GM21390 (cell line): ENCODE measurements around the gene EIF4ENIF1.
"Not testable (repeated sequence)": the region's sequence is repeated elsewhere in the genome, so short reads cannot be mapped to it uniquely, and the experiment has no call there.

Experiments
- ATAC-seq: cut with Tn5 transposase; IDR thresholded peaks from one replicate; pipeline ENCODE4 v1.9.1; 2021; ENCODE audit not compliant: unreplicated experiment

EIF4ENIF1 gene, protein sequence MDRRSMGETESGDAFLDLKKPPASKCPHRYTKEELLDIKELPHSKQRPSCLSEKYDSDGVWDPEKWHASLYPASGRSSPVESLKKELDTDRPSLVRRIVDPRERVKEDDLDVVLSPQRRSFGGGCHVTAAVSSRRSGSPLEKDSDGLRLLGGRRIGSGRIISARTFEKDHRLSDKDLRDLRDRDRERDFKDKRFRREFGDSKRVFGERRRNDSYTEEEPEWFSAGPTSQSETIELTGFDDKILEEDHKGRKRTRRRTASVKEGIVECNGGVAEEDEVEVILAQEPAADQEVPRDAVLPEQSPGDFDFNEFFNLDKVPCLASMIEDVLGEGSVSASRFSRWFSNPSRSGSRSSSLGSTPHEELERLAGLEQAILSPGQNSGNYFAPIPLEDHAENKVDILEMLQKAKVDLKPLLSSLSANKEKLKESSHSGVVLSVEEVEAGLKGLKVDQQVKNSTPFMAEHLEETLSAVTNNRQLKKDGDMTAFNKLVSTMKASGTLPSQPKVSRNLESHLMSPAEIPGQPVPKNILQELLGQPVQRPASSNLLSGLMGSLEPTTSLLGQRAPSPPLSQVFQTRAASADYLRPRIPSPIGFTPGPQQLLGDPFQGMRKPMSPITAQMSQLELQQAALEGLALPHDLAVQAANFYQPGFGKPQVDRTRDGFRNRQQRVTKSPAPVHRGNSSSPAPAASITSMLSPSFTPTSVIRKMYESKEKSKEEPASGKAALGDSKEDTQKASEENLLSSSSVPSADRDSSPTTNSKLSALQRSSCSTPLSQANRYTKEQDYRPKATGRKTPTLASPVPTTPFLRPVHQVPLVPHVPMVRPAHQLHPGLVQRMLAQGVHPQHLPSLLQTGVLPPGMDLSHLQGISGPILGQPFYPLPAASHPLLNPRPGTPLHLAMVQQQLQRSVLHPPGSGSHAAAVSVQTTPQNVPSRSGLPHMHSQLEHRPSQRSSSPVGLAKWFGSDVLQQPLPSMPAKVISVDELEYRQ

DNA sequence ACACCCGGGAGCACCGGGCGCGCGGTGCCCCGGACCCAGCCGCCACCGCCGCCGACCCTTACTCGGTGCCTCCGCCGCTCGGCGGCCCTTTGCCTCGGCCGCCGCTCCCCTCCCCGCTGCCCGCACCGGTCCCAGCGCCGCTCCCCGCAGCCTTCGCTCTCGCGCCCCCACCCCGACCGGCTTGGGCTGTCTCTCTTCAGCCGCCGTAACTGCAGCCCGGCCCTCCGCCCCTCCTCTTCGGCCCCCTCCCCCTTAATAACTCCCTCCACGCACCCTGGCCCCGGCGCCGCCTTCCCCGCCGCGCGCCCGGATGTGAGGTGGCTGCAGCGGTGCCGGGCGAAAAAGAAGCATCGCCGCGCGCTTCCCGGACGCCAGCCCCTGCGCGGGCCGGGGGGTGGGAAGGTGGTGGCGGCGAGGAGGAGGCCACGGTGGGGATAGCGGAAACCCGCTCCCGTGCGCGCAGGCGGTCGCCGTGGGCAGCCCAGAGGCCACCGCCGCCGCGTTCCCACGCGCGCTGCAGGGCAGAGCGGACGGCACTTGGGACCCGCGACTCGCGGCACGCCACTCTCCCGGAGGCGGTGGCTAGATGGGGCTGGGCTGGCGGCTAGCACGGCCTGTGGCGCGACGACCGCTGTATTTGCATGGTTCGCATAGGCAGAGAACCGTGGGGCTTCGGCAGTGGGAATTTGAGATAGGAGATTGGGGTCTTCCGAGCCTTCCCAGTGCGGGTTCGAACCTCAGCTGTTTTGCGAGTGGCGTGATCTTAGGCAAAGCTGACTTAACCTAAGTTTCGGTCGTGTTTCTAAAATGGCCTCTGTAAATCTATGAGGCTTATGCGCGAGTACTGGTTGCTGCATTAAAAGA lies at the start of gene EIF4ENIF1:
Gene EIF4ENIF1, minus strand, starts transcription at position 211 of the 864 bp plus-strand sequence. CDS start 1,124 bp downstream, outside the sequence.
- ATAC-seq, result peak; percentile 37

DNA sequence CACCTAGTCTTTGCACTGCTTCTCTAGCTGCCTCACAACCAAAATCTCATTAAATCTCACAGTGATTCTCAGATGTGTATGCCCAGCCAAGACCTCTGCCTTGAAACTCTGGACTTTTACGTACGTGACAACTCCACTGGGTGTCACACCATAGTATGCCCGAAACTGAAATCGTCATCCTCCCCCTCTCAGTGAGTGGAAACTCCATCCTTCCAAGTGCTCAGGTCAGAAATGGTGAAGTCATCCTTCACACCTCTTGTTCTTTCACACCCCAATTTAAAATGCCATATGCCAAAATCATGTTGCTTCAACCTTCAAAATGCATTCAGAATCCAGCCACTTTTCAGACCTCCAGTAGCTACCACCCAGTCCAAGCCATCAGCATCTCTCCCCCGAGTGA lies 49.2 kb upstream of the EIF4ENIF1 start:
- ATAC-seq, result no peak

DNA sequence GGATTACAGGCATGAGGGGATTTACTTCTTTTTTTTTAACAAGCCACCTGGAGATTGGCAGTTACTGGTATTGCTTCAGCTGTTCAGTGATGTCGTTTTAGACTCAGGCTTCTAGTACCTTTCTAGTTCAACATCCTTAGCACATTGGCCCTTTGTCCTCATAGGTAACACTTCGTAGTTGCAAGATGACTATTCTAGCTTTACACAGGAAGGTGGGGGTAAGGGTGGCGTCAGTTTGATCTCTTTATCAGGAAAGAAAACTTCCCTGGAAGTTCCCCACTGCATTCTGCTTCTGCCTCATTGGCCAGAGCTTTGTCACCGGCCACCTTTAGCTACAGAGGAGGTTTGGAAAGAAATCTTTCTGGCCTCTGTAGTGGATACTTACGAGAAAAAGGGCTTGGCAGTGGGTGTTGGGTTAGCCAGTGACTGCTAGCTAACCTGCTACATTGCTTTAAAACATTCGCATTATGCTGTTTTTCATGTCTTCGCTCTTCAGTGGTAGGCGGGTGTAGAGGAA lies 47.4 kb upstream of the EIF4ENIF1 start:
- ATAC-seq, result peak; percentile 55

DNA sequence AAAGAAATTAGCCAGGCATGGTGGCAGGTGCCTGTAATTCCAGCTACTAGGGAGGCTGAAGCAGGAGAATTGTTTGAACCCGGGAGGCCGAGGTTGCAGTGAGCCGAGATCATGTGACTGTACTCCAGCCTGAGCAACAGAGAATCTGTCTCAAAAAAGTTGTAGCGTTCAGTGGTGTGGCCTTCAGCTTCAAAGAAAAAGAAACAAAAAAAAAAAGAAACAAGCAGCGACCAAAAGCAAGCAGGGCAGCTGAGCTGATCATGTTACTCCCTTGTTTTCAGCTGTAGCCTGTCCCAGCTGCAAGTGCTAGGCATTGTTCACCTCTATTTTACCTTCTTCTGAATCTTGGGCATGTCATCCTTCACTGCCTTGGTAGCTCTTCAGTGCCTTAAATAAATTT lies 43.7 kb upstream of the EIF4ENIF1 start:
- ATAC-seq, result no peak

DNA sequence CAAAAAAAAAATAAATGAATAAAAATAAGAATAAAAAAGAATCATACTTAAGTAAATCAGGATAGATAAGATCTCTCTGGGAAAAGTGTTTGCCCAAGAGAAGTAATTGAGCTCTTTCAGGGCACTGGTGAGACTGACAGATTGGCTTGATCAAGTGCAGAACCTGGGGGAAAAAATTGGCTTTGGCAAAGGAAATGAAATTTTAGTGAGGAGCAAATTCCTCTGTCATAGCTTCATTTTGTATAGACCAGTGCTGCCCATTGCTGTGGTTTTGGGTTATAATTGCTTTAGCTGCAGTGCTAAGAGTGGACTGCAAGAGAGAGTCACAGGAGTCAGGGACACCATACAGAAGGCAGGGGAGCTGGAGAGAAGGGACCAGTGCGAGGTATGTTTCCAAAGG lies 42.4 kb upstream of the EIF4ENIF1 start:
- no peak for ATAC-seq

DNA sequence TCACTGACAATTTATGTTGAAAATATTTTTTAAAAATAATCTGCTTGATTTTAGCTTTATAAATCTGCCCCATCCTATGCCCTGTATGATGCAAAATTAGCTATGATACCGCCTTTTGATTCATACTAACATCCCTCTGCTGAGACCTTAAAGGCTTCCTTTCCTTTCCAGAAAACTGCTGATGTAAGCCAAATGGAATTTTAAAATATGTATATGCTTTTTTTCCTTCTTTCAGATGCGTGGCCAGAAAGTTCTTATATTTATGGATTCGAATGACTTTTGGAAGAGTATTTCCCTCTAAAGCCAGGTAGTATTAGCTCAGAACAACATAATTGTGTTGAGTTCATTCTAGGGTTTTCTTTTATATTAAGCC lies 41.2 kb upstream of the EIF4ENIF1 start:
- no peak for ATAC-seq

DNA sequence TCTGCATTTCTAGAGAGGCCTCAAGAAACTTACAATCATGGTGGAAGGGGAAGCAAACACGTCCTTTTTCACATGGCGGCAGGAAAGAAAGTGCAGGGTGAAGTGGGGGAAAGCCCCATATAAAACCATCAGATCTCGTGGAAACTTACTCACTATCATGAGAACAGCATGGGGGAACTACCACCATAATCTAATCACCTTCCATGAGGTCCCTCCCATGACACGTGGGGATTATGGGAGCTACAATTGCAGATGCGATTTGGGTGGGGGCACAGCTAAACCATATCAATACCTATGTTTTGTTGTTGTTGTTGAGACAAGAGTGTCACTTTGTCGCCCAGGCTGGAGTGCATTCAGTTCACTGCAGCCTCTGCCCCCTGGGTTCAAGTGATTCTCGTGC lies 36.6 kb upstream of the EIF4ENIF1 start:
- ATAC-seq, result no peak

DNA sequence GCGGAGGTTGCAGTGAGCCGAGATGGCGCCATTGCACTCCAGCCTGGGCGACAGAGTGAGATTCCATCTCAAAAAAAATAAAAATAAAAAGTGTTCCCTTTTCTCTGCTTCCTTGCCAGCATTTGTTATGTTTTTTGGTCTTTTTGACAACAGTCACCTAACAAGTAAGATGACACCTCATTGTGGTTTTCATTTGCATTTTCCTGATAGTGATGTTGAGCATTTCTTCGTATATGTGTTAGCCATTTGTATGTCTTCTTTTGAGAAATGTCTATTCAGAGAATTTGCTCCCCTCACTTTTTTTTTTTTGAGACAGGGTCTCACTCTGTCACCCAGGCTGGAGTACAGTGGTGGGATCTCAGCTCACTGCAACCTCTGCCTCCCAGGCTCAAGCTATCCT lies 34.5 kb upstream of the EIF4ENIF1 start:
- ATAC-seq, result not testable (repeated sequence)

DNA sequence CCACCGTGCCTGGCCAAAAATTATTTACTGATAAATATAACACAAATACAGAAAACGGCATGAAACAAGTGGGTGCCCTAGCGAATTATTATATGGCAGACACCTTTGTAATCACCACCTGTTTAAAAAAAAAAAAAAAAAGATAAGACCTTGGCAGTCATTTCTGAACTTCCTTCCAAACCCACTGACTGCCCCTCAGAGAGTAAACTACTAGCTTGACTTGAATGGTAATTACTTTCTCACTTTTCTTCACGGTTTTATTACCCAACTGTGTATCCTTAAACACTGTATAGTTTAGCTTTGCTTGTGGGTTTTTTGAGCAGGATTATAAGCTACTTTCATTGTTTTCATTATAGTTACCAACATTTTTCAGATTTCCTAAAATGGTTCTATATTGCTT lies 30.4 kb upstream of the EIF4ENIF1 start:
- no peak for ATAC-seq

DNA sequence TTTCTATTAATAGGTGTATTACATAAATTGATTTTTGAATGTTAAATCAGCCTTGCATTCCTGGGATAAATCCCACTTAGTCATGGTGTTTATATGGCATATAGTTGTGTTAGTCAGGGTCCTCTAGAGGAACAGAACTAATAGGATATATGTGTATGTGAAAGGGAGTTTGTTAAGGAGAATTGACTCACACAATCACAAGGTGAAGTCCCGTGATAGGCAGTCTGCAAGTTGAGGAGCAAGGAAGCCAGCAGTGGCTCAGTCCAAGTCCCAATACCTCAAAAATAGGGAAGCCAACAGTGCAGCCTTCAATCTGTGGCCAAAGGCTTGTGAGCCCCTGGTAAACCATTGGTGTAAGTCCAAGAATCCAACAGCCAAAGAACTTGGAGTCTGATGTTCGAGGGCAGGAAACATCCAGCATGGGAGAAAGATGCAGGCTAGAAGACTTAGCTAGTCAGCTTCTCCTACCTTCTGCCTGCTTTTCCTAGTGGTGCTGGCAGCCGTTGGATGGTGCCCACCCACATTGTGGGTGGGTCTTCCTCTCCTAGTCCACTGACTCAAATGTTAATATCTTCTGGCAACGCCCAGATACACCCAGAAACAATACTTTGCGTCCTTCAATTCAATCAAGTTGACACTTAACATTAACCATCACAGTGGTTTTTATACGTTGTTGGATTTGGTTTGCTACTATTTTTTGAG lies 19.6 kb upstream of the EIF4ENIF1 start:
- no peak for ATAC-seq

DNA sequence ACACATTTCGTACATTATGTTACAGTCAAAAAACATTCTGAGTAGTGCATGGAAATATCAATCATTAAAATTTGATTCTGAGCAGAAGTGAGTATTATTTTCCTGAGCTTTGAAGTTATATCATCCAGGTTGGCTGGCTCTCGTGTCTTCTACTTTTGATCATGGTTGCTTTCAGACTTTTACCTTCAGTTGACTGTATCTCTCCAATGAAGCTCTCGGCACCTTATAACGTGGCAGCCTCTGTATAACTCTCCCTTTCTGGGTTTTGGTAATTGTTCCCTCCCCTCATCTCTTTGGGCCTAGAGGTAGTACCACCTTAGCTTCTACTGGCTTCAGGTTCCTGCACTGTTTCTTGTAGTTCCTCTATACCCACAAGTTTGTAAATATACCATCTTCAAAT lies 18.9 kb upstream of the EIF4ENIF1 start:
- no peak for ATAC-seq

DNA sequence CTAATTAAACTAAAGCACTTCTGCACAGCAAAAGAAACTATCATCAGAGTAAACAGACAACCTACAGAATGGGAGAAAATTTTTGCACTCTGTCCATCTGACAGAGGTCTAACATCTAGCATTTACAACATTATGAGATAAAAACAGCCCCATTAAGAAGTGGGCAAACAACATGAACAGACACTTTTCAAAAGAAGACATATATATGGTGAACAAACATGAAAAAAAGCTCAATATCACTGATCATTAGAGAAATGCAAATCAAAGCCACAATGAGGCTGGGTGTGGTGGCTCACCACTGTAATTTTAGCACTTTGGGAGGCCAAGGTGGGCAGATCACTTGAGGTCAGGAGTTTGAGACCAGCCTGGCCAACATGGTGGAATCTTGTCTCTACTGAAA lies 17.9 kb upstream of the EIF4ENIF1 start:
- ATAC-seq, result not testable (repeated sequence)

DNA sequence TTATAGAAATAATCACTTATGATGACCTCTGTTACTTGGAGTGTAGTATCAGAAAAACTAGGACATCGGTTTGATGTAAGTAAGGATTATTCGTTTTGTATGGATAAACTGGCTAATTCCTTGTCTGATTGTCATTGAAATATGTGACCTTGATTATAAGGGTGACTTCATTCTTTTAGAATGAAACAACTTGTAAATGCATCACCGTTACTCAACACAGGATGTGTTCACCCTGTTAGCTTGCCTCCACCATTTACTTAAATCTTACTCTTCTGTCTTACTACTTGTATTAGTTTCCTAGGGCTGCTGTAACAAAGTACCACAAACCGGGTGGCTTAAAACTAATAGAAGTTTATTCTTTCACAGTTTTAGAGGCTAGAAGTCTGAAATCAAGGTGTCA lies 14.6 kb upstream of the EIF4ENIF1 start:
- ATAC-seq, result no peak

DNA sequence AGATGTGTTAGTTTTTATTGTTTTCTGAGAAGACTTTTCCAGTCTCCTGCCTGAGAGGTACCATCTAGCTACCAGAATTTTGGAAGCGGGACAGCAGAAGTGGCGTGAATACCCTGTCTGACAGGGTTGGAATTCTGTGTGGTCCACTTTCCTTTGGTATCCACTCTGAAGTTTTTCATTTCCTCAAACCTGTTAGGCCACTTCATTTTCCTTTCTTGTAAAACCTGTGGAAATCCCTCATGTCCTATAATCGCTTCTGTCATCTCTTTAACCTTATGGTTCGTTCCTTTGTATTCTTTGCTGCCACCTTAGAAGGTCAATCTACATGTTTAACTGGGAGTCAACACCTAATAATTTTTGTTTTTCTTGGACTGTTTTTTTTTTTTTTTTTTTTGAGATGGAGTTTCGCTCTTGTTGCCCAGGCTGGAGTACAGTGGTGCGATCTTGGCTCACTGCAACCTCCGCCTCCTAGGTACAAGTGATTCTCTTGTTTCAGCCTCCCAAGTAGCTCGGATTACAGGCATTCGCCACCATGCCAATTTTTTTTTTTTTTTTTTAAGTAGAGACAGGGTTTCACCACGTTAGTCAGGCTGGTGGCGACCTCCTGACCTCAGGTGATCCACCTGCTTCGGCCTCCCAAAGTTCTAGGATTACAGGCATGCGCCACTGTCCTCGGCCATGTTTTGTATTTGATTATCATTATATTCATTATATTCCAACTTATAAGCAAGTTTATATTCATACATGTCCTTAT lies 13.7 kb upstream of the EIF4ENIF1 start:
- ATAC-seq, result no peak

DNA sequence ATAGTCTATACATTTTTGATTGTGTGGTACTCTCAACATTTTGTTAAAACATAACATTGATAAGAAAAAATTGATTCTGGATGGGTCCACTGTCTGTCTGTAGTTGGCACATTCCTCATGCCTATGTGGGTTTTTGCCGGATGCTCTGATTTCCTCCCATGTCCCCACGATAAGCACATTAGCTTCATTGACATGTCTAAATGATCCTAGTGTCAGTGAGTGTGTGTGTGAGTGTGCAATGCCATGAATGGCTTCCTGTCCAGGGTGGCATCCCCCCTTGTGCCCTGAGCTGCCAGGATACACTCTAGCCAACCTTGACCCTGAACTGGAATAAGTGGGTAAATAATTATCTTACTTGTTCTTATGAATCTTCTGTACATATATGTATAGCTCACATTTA lies 12.1 kb upstream of the EIF4ENIF1 start:
- ATAC-seq, result no peak

DNA sequence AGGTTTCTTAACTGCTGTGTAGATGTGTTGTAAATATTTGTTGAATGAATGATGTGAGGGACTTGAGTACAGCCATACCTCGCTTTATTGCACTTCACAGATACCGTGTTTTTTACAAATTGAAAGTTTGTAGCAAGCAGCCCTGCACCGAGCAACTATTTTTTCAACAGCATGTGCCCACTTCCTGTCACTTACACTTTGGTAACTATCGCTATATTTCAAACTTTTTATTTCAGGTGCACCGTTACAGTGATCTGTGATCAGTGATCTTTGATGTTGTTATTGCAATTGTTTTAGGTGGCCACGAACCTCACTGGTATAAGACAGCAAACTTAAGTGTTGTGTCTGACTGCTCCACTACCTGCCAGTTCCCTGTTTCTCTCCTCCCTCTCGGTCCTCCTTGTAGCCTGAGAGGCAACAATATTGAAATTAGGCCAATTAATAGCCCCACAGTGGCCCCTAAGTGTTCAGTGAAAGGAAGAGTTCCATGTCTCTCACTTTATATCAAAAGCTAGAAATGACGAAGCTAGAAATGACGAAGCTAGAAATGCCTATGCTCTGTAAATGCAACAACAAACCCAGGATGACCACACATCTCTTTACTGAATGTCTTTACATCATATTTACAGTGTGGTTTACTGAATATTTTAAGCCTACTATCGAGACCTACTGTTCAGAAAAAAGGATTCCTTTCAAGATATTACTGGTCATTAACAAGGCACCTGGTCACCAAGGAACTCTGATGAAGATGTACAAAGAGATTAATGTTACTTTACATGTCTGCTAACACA lies 7.7 kb upstream of the EIF4ENIF1 start:
- no peak for ATAC-seq

DNA sequence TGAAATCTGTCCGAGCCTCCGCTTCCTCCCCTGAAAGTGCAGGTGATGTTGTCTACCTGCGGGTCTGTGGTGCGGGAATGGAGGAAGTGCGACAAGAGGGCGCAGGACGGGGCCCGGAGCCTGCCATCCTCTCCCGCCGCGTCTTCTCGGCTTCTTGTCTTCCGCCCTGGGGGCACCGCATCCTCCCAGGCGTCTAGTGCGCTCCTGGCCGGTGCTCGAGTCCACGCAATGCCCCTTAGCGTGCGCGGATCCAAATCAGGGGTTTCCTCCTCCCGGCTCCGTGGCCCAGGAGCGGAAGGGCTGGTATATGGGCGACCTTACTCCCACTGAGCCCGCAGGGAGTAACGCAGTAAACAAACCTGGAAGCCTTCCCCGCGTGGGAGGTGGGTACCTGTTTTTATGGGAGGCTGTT lies 7.1 kb upstream of the EIF4ENIF1 start:
- ATAC-seq, result peak; percentile 24

DNA sequence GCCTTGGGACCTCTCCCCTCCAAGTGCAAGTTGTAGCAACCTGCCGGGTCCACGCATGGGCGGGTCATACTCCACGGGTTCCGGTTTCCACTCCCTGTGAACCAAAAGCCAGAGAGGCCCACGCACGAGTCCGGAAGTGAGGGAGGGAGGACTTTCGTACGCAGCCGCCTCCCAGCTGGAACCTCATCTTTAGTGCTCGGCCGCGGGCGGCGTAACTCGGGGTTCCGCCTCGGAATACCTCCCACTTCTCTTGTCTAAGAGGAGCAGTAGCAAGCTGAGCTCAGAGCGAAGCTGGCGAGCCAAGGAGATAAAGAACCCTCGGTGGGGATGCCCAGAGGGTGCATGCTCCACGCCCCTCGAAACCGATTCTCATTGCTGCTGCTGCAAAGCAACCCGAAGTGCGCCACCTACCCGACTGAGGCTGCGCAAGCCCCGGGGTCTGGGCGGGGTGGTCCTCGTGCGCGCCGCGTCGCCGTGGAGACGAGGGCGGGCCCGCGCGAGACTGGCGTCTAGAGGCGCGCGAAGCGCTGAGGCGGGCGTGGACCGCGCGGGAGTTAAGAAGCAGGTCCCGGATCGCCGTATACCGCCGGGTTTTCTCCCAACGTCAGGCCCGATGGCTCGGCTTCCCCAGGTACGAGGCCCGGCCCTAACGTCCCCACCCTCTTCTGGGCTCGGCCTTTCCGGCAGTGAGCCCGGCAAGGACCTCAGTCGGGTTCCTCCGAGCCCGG lies 6.5 kb upstream of the EIF4ENIF1 start, which contains the start of gene SFI1:
Gene SFI1, plus strand, starts transcription at position 530 of the 728 bp plus-strand sequence. CDS start 11,749 bp downstream, outside the sequence.
- ATAC-seq, result peak; percentile 73
